HT-29 (cell line): ENCODE results near the gene SOX8. TPM values are rescaled to one million over a fixed set of nuclear protein-coding genes. Genes with fewer than 3 reads are reported as not detected.

Source experiments
- DNase-seq: peaks from one replicate; pipeline ENCODE4 v3.0.0-alpha.2; 2015; ENCODE audit warnings: low spot score
- total RNA-seq: library from RNA; depleted of rRNA; stranded (reverse); fragments of >200 nt; shearing (Covaris generic); gene quantifications from 2 replicates; pipeline ENCODE4 v1.2.3, GENCODE V29; 2014

SOX8 gene
- total RNA-seq, 1 experiment from 2014 or later, result 0.61 TPM

DNA sequence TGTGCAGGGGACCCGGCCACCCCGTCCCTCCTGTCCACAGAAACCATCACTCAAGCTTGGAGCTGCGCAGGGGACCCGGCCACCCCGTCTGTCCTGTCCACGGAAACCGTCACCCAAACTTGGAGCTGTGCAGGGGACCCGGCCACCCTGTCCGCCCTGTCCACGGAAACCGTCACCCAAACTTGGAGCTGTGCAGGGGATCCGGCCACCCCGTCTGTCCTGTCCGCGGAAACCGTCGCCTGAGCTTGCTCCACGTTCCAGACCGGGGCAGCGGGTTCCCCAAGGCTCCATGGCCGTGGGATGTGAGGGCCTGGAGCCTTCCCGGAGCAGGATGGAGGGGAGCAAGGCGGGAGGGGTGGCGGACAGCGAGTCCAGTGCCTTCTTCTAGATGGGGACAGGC is 25.2 kb downstream of the SOX8 start:
- no peak for DNase-seq

DNA sequence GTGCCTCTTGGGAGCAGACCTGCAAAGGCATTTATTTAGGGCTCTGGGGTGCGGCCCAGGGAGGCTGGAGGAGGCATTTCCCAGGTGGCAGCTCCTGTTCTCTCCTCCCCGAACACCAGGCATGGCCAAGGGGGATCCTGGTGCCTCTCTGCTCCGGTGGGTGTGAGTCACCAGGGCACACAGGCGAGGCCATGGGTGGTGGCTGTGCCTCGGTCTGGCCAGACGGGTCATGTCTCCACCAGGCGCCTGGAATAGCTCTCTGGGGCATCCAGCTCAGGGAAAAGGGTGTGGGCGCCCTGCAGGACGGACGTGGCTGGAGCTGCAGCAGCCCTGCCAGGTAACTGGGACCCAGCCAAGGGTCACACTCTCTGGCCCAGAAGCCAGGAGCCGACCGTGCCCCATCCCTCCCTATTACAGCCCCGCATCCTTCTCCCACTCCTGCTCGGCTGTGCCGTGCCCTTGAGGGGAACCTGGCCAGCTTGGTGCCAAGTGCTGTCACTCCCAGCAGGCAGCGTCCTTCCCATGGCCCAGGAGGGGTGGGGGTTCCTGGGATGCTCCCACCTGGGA is 25.8 kb downstream of the SOX8 start:
- DNase-seq, result no peak

DNA sequence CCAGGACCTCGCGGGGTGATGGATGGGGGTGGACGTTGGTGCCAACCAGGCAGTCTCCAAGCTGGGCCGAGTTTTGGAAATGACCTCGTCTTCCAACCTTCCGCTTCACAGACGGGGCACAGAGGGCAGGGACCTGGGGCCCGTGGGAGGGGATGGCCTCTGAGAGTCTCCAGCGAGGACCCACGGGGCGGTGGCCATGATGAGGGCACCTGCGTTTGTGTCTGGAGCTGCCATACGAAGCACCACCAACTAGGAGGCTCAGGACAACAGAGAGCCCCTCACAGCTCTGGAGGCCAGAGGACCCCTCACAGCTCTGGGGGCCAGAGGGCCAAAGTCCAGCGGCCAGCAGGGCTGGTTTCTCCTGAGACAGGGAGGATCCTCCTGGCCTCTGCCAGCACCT is 26.5 kb downstream of the SOX8 start:
- no peak for DNase-seq

DNA sequence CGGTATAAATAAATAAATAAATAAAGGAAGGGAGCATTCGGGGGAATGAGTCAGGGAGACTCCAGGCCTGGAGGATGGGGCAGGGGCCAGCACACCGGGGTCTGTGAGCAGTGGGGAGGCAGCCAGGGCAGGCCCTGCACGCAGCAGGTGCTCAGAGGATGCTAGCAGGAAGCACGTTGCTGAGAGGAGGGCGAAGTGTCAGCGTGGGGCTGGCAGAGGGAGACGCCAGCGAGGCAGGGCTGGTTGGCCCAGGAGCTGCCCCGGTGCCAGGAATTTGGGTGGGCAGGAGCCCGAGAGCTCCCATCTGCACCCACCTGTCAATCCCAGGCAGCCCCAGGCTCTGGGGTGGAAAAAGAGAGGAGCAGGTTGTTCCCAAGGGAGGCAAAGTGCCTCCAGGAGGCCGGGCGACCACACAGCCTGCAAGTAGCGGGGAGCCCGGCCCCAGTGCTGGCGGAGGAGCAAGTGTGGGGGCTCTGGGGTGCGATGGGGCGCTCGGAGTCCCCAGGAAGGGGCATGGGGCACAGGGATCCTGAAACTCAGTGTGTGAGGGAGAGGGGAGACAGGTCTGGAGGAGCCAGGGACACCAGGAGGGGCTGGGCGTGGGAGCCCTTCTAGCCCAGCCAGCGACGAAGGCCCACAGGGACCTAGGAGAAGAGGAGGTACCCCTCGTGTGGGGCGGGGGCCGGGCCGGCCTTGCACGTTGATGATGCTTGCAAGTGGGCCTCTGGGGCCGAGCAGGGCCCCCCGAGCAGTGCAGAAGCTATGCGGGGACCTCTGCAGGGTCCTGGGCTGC is 28.0 kb downstream of the SOX8 start:
- DNase-seq, result no peak

DNA sequence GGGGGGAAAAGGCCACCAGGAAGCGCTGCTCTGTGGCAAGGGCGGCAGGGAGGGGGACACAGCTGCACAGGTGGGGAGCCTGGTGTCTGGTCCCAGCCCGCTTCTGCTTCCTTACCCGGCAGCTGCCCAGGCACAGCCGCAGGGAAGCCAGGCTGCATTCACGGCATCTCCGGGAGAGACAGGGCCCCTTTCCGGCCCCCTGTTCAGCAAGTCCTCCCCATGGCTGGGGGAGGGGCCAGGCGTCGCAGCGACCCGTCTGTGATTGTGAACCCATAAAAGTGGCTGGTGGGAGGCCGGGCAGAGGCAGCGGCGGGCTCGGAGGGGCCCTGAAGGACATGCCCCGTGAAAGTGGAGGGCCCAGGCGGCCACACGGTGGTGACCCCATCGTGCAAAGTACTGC is 28.7 kb downstream of the SOX8 start:
- no peak for DNase-seq

DNA sequence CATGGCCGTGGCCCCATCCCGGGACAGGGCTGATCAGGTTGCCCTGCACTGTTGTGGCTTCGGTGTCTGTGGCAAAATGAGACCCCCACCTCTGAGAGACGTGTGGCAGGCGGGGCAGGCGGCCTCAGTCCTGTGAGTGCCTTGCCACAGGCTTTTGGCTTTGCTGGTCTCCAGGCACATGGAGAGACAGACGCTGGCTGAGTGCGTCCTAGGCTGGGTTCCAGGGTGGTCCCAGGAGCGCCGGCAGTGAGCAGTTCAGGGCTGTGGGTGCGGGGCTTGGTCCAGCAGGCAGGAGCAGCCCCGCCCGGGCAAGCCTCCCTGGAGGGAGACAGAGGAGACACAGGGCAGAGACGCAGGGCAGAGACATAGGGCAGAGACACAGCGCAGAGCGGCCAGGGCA is 29.2 kb downstream of the SOX8 start:
- no peak for DNase-seq

DNA sequence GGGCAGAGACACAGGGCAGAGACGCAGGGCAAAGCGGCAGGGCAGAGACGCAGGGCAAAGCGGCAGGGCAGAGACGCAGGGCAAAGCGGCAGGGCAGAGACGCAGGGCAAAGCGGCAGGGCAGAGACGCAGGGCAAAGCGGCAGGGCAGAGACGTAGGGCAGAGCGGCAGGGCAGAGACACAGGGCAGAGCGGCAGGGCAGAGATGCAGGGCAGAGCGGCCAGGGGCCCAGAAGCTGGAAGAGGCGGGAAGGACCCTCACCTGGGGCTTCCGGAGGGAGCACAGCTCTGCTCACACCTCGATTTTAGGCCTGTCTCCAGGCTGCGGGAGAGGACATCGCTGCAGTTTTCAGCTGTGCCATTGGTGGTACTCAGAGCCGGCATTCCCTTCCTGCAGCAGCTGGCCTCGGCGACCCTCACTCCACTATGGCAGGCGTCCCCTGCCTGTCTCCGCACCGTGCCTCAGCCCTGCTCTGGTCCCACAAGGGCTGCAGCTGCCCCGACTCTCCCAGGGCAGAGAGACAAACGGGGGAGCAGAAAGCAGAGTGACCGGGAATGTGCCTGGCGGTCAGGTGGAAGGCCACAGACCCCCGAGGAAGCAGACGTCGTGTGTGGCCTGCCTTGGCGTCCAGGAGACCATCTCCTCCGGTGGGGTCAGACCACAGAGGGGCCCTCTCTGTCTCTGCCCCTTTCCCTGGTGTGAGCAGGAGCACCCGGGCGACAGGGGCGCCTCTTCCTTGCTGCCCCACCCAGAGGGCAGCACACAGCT is 29.9 kb downstream of the SOX8 start:
- DNase-seq, result no peak

DNA sequence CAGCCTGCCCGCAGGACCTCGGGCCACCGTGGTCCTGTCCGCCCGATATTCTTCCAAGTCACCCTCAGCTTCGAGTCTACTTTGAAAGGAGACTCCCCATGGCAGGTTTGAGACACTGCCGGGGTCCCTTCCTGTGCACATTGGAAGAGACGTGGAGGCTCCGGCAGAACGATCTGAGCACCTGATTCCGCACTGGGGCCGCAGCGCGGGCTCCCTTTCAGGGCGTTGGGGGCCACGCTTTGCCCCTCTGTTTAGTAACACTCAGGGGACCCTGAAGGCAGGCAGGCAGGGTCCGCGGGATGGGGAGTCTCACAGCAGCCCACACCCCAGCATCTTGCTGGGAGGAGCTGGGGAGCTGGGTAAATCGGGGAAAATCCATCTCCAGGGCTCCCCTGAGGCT is 30.6 kb downstream of the SOX8 start:
- DNase-seq, result no peak

DNA sequence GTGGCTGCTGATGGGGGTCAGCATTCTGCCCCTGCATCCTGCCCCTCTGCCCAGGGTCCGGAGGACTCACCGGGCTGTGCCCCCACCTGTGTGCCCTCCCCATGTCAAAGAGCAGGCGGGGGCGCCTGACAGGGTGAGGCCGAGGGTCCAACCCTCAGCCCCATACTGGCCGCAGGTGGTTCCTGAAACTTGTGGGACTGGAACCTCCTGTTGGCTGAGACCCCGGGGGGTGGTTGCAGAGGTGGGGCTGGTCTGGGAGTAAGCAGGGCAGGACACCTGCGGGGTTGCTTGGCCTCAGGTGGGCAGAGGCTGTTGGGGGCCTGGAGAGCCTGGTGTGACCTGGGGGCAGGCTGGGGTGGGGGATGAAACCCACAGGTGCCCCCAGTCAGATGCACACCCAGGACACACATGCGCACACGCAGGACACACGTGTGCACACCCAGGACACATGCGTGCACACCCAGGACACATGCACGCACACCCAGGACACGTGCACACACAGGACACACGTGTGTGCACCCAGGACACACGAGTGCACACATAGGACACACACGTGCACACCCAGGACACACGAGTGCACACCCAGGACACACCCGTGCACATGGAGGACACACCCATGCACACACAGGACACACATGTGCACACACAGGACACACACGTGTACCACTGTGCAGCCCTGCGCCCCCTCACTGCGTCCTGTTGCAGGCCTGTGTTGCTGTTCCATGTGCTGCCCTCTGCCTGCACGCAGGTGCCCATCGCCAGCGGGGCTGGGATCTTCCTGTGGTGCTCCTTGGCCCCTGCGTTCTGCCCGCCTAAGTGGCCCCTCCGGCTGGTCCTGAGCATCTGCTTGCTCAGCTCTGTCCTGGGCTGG is 31.4 kb downstream of the SOX8 start:
- DNase-seq, result no peak

DNA sequence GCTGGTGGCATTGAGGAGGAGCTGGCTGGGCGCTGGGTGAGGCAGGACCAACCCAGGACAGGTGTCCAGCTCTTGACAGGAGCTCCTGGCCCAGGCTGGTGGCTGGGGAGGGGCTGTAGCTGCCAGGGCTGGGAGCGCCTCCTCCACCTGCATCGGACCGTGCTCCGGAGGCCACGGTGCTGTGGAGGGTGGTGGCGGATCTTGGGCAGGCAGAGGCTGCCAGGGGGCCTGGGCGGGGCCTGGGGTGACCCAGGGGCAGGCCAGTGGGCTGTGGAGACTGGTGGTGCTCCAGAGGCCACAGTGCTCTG is 32.0 kb downstream of the SOX8 start:
- no peak for DNase-seq

DNA sequence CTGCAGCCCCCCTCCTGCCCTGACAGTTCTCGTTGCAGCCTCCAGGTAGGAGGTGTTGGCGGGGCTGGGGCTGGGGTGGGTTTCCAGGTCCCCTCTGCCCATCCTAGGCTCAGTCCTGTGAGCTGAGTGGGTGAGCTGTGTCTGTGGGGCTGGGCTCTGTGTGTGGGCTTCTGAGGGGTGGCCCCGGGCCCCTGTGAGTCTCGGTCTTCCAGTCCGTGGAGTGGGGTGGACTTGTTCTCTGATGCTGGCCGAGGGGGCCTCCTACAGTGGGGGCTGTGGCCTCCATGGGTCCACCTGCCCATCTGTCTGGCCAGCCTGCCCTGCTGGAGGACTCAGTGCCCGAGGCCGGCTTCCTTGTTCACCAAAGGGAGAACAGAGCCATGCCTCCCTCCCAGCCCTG is 32.7 kb downstream of the SOX8 start:
- DNase-seq, result no peak

DNA sequence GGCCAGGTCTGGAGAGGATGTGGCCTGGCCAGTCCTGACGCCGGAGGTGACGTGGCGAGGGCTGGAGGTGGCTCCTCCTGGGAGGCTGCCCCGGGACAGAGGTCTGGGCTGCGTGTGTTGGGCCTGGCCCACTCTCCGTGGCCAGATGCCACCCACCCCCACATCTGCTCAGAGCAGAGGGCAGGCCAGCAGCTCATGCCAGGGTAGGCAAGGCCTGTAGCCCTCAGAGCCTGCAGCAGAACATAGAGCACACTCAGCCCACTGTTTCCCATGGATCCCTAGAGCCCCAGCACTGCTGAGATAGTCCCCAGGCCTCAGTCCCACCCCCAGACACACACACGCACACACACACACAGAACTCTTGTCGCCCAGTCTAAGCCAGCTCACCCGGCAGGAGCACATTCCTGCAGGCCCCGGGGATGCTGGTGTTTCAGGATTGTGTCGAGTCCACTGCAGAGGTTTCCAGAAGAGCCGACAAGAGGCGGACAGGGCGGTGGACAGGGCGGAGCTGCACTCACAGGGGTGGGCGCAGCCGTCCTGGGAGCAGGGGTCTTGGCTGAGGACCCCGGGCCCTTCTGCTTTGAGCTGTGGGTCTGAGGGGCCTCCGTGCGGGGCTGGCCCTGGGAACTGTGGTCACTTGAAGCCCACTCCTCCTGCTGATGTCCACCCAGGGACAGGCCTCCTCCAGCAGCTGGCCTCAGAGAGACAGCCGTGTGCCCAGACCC is 33.4 kb downstream of the SOX8 start:
- DNase-seq, result no peak

DNA sequence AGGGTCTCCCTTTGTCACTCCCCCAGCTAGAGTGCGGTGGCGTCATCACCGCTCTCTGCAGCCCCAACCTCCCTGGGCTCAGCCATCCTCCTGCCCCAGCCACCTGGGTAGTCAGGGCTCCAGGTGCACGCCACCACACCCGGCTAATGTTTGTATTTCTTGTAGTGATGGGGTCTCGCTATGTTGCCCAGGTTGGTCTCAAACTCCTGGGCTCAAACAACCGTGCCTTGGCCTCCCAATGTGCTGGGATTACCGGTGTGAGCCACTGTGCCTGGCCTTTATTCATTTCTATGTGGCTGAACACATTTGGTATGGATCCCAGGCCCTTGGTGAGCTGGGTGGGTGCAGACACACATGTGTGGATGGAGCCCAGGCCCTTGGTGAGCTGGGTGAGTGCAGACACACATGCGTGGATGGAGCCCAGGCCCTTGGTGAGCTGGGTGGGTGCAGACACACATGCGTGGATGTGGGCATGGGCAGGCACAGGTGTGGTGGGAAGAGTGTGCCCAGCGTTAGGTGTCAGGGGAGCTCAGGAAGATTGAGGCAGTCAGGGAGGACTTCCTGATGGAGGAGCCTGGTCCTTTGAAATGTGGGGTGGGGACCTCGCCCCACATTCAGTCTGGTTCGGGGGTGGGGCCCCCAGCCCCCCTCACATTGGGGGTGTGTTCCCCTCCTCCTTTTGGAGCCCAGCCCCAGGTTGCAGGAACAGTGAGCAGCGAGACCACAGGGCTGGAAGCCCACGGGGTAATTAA is 37.1 kb downstream of the SOX8 start:
- no peak for DNase-seq

DNA sequence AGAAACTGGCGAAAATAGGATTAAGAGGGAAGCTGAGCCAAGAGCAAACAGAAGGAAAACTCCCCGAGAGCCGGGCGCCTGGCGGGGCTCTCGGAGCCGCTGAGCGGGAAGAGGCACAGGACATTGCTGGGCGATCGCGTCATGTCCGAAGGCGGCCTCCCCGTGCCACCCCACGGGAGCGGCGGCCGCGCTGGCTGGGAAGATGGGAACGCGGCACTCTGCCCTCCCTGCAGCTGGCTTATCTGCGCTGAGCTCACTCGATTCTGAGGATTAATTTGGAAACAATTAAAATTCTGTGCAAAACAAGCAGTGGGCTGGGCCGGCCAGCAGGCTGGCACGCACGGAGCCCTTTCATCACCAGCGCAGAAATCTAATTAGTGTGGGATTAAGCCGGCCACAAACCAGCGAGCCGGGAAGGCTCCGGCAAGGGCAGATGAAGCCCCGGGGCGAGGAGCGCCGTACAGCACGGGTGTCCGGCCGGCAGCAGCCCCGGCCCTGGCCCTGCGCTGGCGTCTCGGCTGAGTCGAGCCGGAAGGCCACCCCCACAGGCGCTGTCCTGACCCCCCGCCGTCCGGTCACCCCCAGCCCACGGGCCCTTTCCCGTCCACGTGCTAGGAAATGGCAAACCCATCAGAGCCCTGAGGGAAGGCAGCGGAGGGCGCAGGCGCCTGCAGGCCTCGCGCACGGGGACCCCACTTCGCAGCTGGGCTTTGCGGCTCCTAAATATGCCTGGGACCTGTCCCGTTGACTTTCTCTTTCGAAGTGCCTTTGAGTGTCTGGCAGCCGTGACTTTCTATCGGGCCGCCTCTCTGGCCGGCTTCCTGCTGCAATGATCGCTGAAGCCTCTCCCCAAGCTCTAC is 37.9 kb downstream of the SOX8 start:
- no peak for DNase-seq

DNA sequence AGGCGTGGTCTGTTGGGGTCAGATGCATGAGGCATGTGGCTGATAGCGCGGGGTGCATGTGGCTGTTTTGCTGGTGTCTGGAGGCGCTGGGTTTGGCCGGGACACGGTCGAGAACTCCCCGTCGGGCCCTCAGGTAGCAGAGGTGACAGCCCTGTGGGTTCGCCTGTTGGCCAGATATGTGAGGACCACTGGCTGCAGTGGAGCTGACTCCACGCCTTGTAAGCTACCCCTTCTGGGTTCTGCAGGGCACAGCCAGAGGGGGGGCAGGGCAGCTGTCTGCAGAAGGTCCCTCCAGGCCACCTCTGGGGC is 38.5 kb downstream of the SOX8 start:
- DNase-seq, result no peak

DNA sequence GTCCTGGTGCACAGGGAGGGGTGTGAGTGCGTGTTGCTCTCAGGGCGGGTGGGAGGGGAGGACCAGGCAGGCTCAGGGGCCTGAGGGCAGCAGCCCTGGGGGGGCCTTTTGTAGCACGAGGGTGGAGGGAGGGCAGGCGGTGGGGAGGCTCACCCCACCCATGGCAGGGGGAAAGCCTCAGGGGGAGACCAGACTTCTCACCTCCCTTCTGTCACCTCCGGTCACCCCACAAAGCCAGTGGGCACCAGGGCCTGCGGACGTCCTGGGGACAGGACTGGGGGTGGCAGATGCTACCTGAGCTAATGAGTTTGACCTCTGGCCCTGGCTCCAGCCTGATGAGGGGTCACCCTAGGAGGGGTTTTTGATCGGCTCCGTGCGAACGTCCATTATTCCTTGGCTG is 39.0 kb downstream of the SOX8 start:
- no peak for DNase-seq

DNA sequence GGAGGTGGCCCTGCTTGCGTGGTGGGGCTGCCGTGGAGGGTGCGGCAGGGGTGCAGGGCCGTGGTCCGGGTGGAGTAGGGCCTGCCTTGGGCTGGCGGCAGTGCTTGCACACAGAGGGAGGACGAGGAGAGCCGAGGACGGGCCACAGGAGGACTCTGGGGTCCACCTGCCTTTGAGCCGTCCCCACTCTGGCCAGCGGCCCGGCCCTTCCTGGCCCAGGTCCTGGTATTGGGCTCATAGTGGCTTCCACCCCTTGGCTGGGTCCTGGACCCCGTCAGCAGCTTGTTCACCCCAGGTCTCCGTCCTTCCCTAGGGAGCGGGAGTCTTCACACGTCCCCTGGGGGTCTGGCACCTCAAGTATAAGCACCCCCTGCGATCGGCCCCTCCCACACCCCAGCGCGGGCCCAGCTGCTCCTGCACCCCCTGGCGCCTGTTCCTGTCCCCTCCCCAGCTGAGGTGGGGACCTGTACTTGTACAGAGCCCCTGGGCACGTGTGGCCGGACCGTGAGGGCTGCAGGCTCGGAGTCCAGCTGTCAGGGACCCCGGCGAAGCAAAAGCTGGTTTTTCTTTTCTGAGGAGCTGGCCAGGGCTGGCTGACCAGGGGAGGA is 40.1 kb downstream of the SOX8 start:
- DNase-seq, result no peak

DNA sequence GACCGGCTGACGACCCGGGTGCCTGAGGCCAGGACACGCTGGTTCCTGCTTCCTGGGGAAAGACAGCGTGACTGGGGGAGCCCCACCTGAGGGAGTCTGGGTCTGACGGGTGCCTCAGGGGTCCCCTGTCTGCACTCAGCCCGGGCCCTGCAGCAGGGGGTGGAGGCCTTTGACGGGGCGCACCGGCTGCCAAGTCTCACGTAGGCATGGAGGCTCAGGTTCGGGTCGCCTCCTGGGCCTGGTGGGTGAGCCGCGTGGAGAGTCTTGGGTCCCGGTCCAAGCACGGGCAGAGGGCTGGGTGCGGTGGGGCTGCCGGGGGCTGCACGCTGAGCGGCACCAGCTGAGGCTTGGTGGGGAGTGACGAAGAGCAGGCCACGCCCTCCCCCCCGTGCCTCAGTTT is 40.9 kb downstream of the SOX8 start:
- no peak for DNase-seq

DNA sequence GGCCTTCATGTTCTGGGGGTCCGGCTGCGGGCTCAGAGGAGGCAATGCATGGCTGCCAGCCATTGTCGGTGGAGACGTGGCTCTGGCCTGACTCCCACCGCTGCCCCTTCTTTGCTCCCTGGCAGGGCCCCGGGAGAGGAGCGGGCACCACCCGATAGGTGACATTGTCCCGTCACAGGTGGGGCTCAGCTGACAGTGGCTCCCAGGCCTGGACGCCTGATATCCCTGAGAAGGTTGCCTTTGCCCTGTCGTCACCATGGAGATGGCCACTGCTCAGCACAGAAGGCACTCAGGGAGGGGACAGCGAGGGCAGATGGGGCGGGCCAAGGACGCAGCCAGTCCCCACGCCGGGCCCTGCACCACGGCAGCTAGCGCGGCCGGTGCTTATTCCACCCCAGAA is 42.6 kb downstream of the SOX8 start:
- DNase-seq, result no peak
